GM12865 (cell line): ENCODE measurements around the gene LAX1.
"Not testable (repeated sequence)": the region's sequence is repeated elsewhere in the genome, so short reads cannot be mapped to it uniquely, and the experiment has no call there.

Source experiments
- DNase-seq: peaks from one replicate; pipeline ENCODE4 v3.0.0; 2010; ENCODE audit warnings: low read depth
- H3K4me3 ChIP-seq: 2 replicates; pipeline ENCODE4 v1.5.1; 2011; ENCODE audit warnings: mild to moderate bottlenecking, low read depth, low read length, control low read depth
- CTCF ChIP-seq: IDR thresholded peaks from 2 replicates; pipeline ENCODE4 v1.5.1; 2011; ENCODE audit warnings: low read length, control low read depth, low read depth, inconsistent platforms; ENCODE audit not compliant: insufficient read depth; ENCODE audit errors: missing control alignments

The LAX1 gene

GRCh38 chr1:203742436-203742835 lies 22.5 kb upstream of the LAX1 start:
- H3K4me3 ChIP-seq: no peak overlapping the region
- no peak for DNase-seq
- no peak for TF ChIP-seq CTCF

GRCh38 chr1:203743091-203743571 lies 21.9 kb upstream of the LAX1 start:
- DNase-seq: no peak
- TF ChIP-seq CTCF: no peak
- no peak overlapping the region for H3K4me3 ChIP-seq

- H3K4me3 ChIP-seq: no peak overlapping the region; the same call in 1 of the 2 replicates
- no peak for TF ChIP-seq CTCF
- peak; percentile 75 for DNase-seq
These were observed 20.7 kb upstream of the LAX1 start for GRCh38 chr1:203744075-203744972.

- no peak overlapping the region for H3K4me3 ChIP-seq
- TF ChIP-seq CTCF: no peak
- no peak for DNase-seq
These were observed 18.7 kb upstream of the LAX1 start for GRCh38 chr1:203746281-203746680.

GRCh38 chr1:203751051-203751450 lies 13.9 kb upstream of the LAX1 start:
- TF ChIP-seq CTCF: no peak
- H3K4me3 ChIP-seq: no peak overlapping the region
- DNase-seq: no peak

- not testable (repeated sequence) for H3K4me3 ChIP-seq, DNase-seq
These were observed 13.2 kb upstream of the LAX1 start for GRCh38 chr1:203751618-203752361.

GRCh38 chr1:203754455-203754864 lies 10.5 kb upstream of the LAX1 start:
- DNase-seq: peak; percentile 83
- no peak for TF ChIP-seq CTCF
- peak overlapping the region; percentile 34 for H3K4me3 ChIP-seq
